Transverse colon (tissue), 4 donors: ENCODE results near the gene CD6. TPM values are rescaled to one million over a fixed set of nuclear protein-coding genes. Genes with fewer than 3 reads are reported as not detected.

Experiments
- DNase-seq: peaks from one replicate; pipeline ENCODE4 v3.0.0-alpha.2; 2019
- H3K27ac ChIP-seq, 4 donors: fragments of 200-600 bp; sonication (generic); 2 replicates each; pipeline ENCODE4 v1.5.1; 2016 to 2018; ENCODE audit warnings: inconsistent platforms in 4 of 4
- H3K27me3 ChIP-seq: fragments of 200-600 bp; sonication (generic); 2 replicates; pipeline ENCODE4 v1.5.1; 2017; ENCODE audit warnings: inconsistent platforms
- H3K36me3 ChIP-seq, 4 donors: fragments of 200-600 bp; sonication (generic); 2 replicates each; pipeline ENCODE4 v1.5.1; 2017 to 2019; ENCODE audit warnings: inconsistent platforms in 4 of 4
- H3K4me1 ChIP-seq, 4 donors: fragments of 200-600 bp; sonication (generic); 2 replicates each; pipeline ENCODE4 v1.5.1; 2017 to 2020; ENCODE audit warnings: inconsistent platforms in 4 of 4
- H3K4me3 ChIP-seq, 4 donors: fragments of 200-600 bp; sonication (generic); 1 replicate in 1 of 4; 2 replicates in 3 of 4; pipeline versions ENCODE4 v1.5.1 to v1.6.1; 2017 to 2019; ENCODE audit warnings: inconsistent platforms in 4 of 4
- H3K9me3 ChIP-seq, 2 donors: fragments of 200-600 bp; sonication (generic); 2 replicates each; pipeline ENCODE4 v1.5.1; 2017 to 2019; ENCODE audit warnings: inconsistent platforms in 2 of 2
- CTCF ChIP-seq, 5 experiments: fragments of 200-600 bp in 3 of 5; fragments of 450-650 bp in 2 of 5; sonication (generic) in 3 of 5; IDR thresholded peaks; 1 replicate in 2 of 5; 2 replicates in 3 of 5; pipeline ENCODE4 v1.5.1; 2016 to 2017; ENCODE audit warnings: antibody characterized with exemption in 5 of 5, inconsistent platforms in 3 of 5, mild to moderate bottlenecking in 2 of 5, moderate library complexity in 1 of 5
- EP300 ChIP-seq: sonication (generic); formaldehyde crosslinking; IDR thresholded peaks from one replicate; pipeline ENCODE4 v1.6.1; 2017; ENCODE audit warnings: antibody characterized with exemption, low read depth
- POLR2A ChIP-seq: fragments of 450-650 bp; IDR thresholded peaks from one replicate; pipeline ENCODE4 v1.6.1; 2016; ENCODE audit warnings: antibody characterized with exemption, mild to moderate bottlenecking, moderate library complexity
- POLR2AphosphoS5 ChIP-seq, 3 donors: sonication (generic); formaldehyde crosslinking; IDR thresholded peaks; one replicate each; pipeline ENCODE4 v1.6.1; 2016; ENCODE audit warnings: antibody characterized with exemption in 3 of 3
- WGBS, 2 donors: methylation state at CpG; one replicate each; pipeline ENCODE4 v1.1.5; 2018; ENCODE audit warnings: low coverage in 1 of 2; 5-methylcytosine and 5-hydroxymethylcytosine counted together
- in situ Hi-C, 4 donors: fragments of 200-750 bp; cut with MboI; loops; one replicate each; pipeline versions ENCODE4 v1.15.0 to v1.15.1; 2017; ENCODE audit warnings: low sequenced_read_pairs in 3 of 4, low pct_ligation_motif_present in 1 of 4, low pct_unique_long_range_greater_than_20kb in 1 of 4
- intact Hi-C: fragments of 100-400 bp; cut with DNase I; formaldehyde crosslinking; loops from one replicate; pipeline ENCODE4 v1.15.1; 2023; ENCODE audit warnings: low total_unique reads
- total RNA-seq, 4 donors: library from RNA; depleted of rRNA; stranded (reverse); fragments of >200 nt; gene quantifications; one replicate each; pipeline ENCODE4 v1.1.0, GENCODE V29; 2016

CD6 gene
- total RNA-seq, 4 donors from 2014 or later, result 1.9 to 4.3 (median 3.0) TPM; not detected in 1

GRCh38 chr11:60935676-60936442 is 35.6 kb upstream of the CD6 start:
- no peak overlapping the region for H3K4me3 ChIP-seq
- in situ Hi-C loops, result no loop called here
- H3K36me3 ChIP-seq, result no peaks in the 10 kb centered on the region
- no peaks in the 10 kb centered on the region for H3K4me1 ChIP-seq
- no peak for TF ChIP-seq CTCF (IDR thresholded peaks at IDR 0.05)
- no peak for TF ChIP-seq POLR2A
- no peak for TF ChIP-seq POLR2AphosphoS5 (IDR thresholded peaks at IDR 0.05)
- TF ChIP-seq EP300, result no peak
- WGBS, 2 donors, result 89% methylated on average over 27 of the region's 27 CpGs; no CpG with 5 or more reads in 1 of the 2 donors
- no peaks in the 10 kb centered on the region for H3K27me3 ChIP-seq
- H3K9me3 ChIP-seq, result no peaks in the 10 kb centered on the region
- intact Hi-C loops, result no loop called here
- no peak overlapping the region for H3K27ac ChIP-seq
- no peak for DNase-seq

- Histone ChIP-seq H3K27me3 (no peaks in the 10 kb centered on the region), H3K4me3 (no peak overlapping the region), H3K27ac (no peak overlapping the region), H3K4me1 (no peaks in the 10 kb centered on the region), H3K9me3 (no peaks in the 10 kb centered on the region), H3K36me3 (no peaks in the 10 kb centered on the region)
- intact Hi-C loops, result no loop called here
- no peak for TF ChIP-seq CTCF (IDR thresholded peaks at IDR 0.05)
- no peak for TF ChIP-seq POLR2A
- TF ChIP-seq POLR2AphosphoS5 (IDR thresholded peaks at IDR 0.05), result no peak
- TF ChIP-seq EP300, result no peak
- WGBS, 2 donors, result 81% methylated on average over 18 of the region's 18 CpGs; no CpG with 5 or more reads in 1 of the 2 donors
- in situ Hi-C loops, result no loop called here
- no peak for DNase-seq
These were observed 34.9 kb upstream of the CD6 start for GRCh38 chr11:60936467-60937143.

GRCh38 chr11:60937144-60937527 is 34.3 kb upstream of the CD6 start:
- intact Hi-C loops, result no loop called here
- H3K27me3 ChIP-seq, result no peaks in the 10 kb centered on the region
- no peaks in the 10 kb centered on the region for H3K36me3 ChIP-seq
- WGBS, 2 donors, result 80 to 85% methylated on average over 2 to 12 of the region's 12 CpGs
- no peak for DNase-seq
- no peaks in the 10 kb centered on the region for H3K4me1 ChIP-seq
- no peak for TF ChIP-seq CTCF (IDR thresholded peaks at IDR 0.05)
- TF ChIP-seq POLR2A, result no peak
- in situ Hi-C loops, result no loop called here
- H3K9me3 ChIP-seq, result no peaks in the 10 kb centered on the region
- no peak overlapping the region for H3K27ac ChIP-seq
- no peak overlapping the region for H3K4me3 ChIP-seq

- peaks cover 0 to 4% (median 0%) of the 10 kb centered on the region in 4 donors for H3K4me1 ChIP-seq
- WGBS, 2 donors, result 82 to 95% methylated on average over 2 to 8 of the region's 8 CpGs
- no peaks in the 10 kb centered on the region for H3K9me3 ChIP-seq
- H3K4me3 ChIP-seq, result no peak overlapping the region
- DNase-seq, result no peak
- intact Hi-C loops (no loop called here), in situ Hi-C loops (no loop called here)
- H3K27me3 ChIP-seq, result no peaks in the 10 kb centered on the region
- no peaks in the 10 kb centered on the region for H3K36me3 ChIP-seq
- TF ChIP-seq POLR2AphosphoS5 (IDR thresholded peaks at IDR 0.05) (no peak), CTCF (IDR thresholded peaks at IDR 0.05) (no peak), EP300 (no peak), POLR2A (no peak)
- no peak overlapping the region for H3K27ac ChIP-seq
These were observed 33.7 kb upstream of the CD6 start for GRCh38 chr11:60937811-60938210.
